Fibroblast of lung (primary cell): ENCODE measurements around the gene QPCT. TPM values are rescaled to one million over a fixed set of nuclear protein-coding genes. Genes with fewer than 3 reads are reported as not detected.

ENCODE experiments used
- DNase-seq, 2 donors: peaks; one replicate each; pipeline versions ENCODE4 v3.0.0 to v3.0.0-alpha.2; 2010; ENCODE audit warnings: low read depth in 2 of 2
- H2AFZ ChIP-seq: 2 replicates; pipeline ENCODE4 v1.5.1; 2012; ENCODE audit warnings: low read length, control low read depth, inconsistent platforms
- H3K27ac ChIP-seq: 2 replicates; pipeline ENCODE4 v1.5.1; 2011; ENCODE audit warnings: low read length, control low read depth; ENCODE audit not compliant: insufficient read depth
- H3K27me3 ChIP-seq: 2 replicates; pipeline ENCODE4 v1.5.1; 2011; ENCODE audit warnings: mild to moderate bottlenecking, low read length; ENCODE audit not compliant: control insufficient read depth, insufficient read depth
- H3K36me3 ChIP-seq: 2 replicates; pipeline ENCODE4 v1.5.1; 2011; ENCODE audit warnings: low read length; ENCODE audit not compliant: control insufficient read depth, insufficient read depth
- H3K4me1 ChIP-seq: 2 replicates; pipeline ENCODE4 v1.5.1; 2011; ENCODE audit warnings: low read length; ENCODE audit not compliant: control insufficient read depth, insufficient read depth; ENCODE audit errors: extremely low read depth
- H3K4me2 ChIP-seq: 2 replicates; pipeline ENCODE4 v1.5.1; 2011; ENCODE audit warnings: low read length, control low read depth; ENCODE audit not compliant: insufficient read depth; ENCODE audit errors: extremely low read depth
- H3K4me3 ChIP-seq, 4 experiments: fragments of 200-600 bp in 1 of 4; sonication (generic) in 1 of 4; replicated peaks in 1 of 4; 2 replicates each; pipeline ENCODE4 v1.5.1; 2011 to 2016; ENCODE audit warnings: low read length in 4 of 4, low read depth in 3 of 4, mild to moderate bottlenecking in 3 of 4, control low read depth in 2 of 4, inconsistent platforms in 1 of 4, mixed read lengths in 1 of 4; ENCODE audit not compliant: insufficient read depth in 1 of 4; ENCODE audit errors: control extremely low read depth in 1 of 4
- H3K79me2 ChIP-seq: 2 replicates; pipeline ENCODE4 v1.5.1; 2012; ENCODE audit warnings: mild to moderate bottlenecking, low read length, inconsistent platforms; ENCODE audit not compliant: control insufficient read depth, insufficient read depth
- H3K9ac ChIP-seq: 2 replicates; pipeline ENCODE4 v1.5.1; 2011; ENCODE audit warnings: mild to moderate bottlenecking, low read length, control low read depth; ENCODE audit not compliant: insufficient read depth
- H3K9me3 ChIP-seq: 2 replicates; pipeline ENCODE4 v1.5.1; 2012; ENCODE audit warnings: low read depth, low read length; ENCODE audit not compliant: control insufficient read depth, insufficient read depth
- H4K20me1 ChIP-seq: 2 replicates; pipeline ENCODE4 v1.5.1; 2011; ENCODE audit warnings: low read length; ENCODE audit not compliant: control insufficient read depth, insufficient read depth; ENCODE audit errors: extremely low read depth
- EZH2 ChIP-seq: IDR thresholded peaks from 2 replicates; pipeline ENCODE4 v1.5.1; 2012; ENCODE audit warnings: low read length, control low read depth, mild to moderate bottlenecking; ENCODE audit errors: missing control alignments
- polyA plus RNA-seq, 2 donors: library from polyadenylated mRNA; depleted of rRNA in 1 of 2; stranded (reverse) in 1 of 2; unstranded in 1 of 2; fragments of >200 nt; gene quantifications; 2 replicates each; pipeline ENCODE4 v1.2.1, GENCODE V29; 2011 to 2012; ENCODE audit warnings: missing spikeins in 1 of 2
- total RNA-seq: library from RNA; depleted of rRNA; stranded (reverse); fragments of >200 nt; gene quantifications from 2 replicates; pipeline ENCODE4 v1.2.1, GENCODE V29; 2014
- TF ChIP-seq, protein P1 (sequence below), 2 donors: IDR thresholded peaks in 1 of 2; conservative IDR thresholded peaks in 1 of 2; 1 replicate in 1 of 2; 2 replicates in 1 of 2; pipeline ENCODE4 v1.5.1; 2011 to 2012; ENCODE audit warnings: low read length in 2 of 2, control low read depth in 1 of 2, inconsistent platforms in 1 of 2, low read depth in 1 of 2, mild to moderate bottlenecking in 1 of 2

The QPCT gene
- total and polyA plus RNA-seq, 2 donors (not counting 1 experiment from before 2014, with no cell fraction given), result 6.1 to 8.4 TPM

DNA sequence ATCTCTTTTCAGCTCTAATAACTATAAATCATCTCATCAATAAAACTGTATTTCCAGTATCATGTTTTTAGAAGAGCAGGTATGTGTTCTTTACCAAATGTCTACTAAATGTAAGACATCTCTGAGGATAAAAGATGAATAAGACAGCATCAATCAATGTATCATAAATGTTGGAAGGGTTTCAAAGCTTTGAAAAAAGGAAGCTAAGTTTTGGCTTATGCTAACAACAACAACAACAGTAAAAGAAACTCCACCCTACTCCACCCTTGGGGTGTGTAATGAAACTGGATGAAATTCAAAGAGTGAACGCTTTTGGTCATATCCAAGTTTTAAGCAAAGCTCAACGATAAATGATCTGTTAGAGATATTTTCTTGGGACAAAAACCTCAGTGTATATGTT is 36.9 kb upstream of the QPCT start:
- Histone ChIP-seq H3K27ac (no peak overlapping the region), H3K9me3 (no peaks in the 10 kb centered on the region), H4K20me1 (no peaks in the 10 kb centered on the region), H3K4me3 (no peak overlapping the region), H3K36me3 (no peaks in the 10 kb centered on the region), H3K4me1 (no peaks in the 10 kb centered on the region), H3K79me2 (peaks cover 28% of the 10 kb centered on the region), H2AFZ (no peak overlapping the region), H3K27me3 (no peaks in the 10 kb centered on the region), H3K4me2 (no peak overlapping the region), H3K9ac (no peak overlapping the region)
- TF ChIP-seq, protein P1, sequence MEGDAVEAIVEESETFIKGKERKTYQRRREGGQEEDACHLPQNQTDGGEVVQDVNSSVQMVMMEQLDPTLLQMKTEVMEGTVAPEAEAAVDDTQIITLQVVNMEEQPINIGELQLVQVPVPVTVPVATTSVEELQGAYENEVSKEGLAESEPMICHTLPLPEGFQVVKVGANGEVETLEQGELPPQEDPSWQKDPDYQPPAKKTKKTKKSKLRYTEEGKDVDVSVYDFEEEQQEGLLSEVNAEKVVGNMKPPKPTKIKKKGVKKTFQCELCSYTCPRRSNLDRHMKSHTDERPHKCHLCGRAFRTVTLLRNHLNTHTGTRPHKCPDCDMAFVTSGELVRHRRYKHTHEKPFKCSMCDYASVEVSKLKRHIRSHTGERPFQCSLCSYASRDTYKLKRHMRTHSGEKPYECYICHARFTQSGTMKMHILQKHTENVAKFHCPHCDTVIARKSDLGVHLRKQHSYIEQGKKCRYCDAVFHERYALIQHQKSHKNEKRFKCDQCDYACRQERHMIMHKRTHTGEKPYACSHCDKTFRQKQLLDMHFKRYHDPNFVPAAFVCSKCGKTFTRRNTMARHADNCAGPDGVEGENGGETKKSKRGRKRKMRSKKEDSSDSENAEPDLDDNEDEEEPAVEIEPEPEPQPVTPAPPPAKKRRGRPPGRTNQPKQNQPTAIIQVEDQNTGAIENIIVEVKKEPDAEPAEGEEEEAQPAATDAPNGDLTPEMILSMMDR (conservative IDR thresholded peaks at IDR 0.05 in 1 of 2, IDR thresholded peaks at IDR 0.05 in 1 of 2; ENCODE audit: low read depth in 1 of 2, low read length in 2 of 2), result no peak
- TF ChIP-seq EZH2, result no peak
- DNase-seq, result no peak

DNA sequence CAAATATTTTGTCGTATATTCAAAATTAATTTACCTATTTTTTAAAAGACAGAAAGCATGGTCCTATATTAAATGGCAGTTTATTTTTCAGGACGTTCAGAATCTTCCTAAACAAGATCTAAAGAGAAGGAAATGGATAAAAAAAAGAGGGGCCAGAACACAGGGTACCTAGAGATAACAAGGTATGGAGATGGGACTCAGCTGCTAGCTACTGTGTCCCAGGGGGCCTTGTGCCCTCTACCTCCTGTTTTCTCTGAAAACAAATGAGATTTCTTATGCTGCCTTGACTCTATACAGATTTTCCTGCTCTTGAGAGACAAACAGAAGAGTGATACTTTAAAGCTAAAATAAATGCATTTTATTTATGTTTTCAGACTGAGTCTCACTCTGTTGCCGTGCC is 29.1 kb upstream of the QPCT start:
- no peak overlapping the region for H3K9ac ChIP-seq
- H3K4me1 ChIP-seq, result peaks cover 5% of the 10 kb centered on the region
- no peaks in the 10 kb centered on the region for H3K9me3 ChIP-seq
- no peak for DNase-seq
- H2AFZ ChIP-seq, result no peak overlapping the region
- peaks cover 2% of the 10 kb centered on the region for H3K36me3 ChIP-seq
- no peaks in the 10 kb centered on the region for H4K20me1 ChIP-seq
- no peak for TF ChIP-seq EZH2
- TF ChIP-seq, protein P1 (conservative IDR thresholded peaks at IDR 0.05 in 1 of 2, IDR thresholded peaks at IDR 0.05 in 1 of 2; ENCODE audit: low read depth in 1 of 2, low read length in 2 of 2), result no peak
- H3K27me3 ChIP-seq, result no peaks in the 10 kb centered on the region
- no peak overlapping the region for H3K4me2 ChIP-seq
- H3K27ac ChIP-seq, result no peak overlapping the region
- H3K4me3 ChIP-seq, result no peak overlapping the region
- H3K79me2 ChIP-seq, result peaks cover 60% of the 10 kb centered on the region

DNA sequence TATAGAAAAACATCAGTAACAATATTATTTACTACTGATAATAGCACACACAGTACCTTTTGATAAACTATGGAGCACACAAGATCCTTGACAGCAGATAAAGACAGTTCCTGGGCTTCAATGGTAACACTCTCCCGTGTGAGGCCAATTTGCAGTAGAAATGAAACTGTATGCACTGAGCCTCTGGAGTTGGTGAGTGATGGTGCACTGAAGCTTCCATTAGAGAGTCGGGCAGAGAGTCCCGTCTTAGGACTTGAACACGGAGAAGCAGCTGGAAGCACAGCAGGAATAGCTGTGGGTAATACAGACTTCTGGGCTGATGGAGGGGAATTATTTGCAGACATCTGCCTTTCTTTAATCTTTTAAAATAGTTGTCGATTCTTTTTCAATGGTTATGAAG is 28.2 kb upstream of the QPCT start:
- H3K79me2 ChIP-seq, result peaks cover 61% of the 10 kb centered on the region
- peaks cover 5% of the 10 kb centered on the region for H3K4me1 ChIP-seq
- no peak overlapping the region for H3K4me2 ChIP-seq
- H3K9me3 ChIP-seq, result no peaks in the 10 kb centered on the region
- no peak for DNase-seq
- H3K36me3 ChIP-seq, result peaks cover 2% of the 10 kb centered on the region
- no peak overlapping the region for H2AFZ ChIP-seq
- TF ChIP-seq, protein P1 (conservative IDR thresholded peaks at IDR 0.05 in 1 of 2, IDR thresholded peaks at IDR 0.05 in 1 of 2; ENCODE audit: low read depth in 1 of 2, low read length in 2 of 2), result no peak
- TF ChIP-seq EZH2, result no peak
- H3K27ac ChIP-seq, result no peak overlapping the region
- no peaks in the 10 kb centered on the region for H4K20me1 ChIP-seq
- no peaks in the 10 kb centered on the region for H3K27me3 ChIP-seq
- H3K9ac ChIP-seq, result no peak overlapping the region
- no peak overlapping the region for H3K4me3 ChIP-seq
